Subcutaneous abdominal adipose tissue (tissue), 5 donors: ENCODE measurements around the gene LRMDA.
"Not testable (repeated sequence)": the region's sequence is repeated elsewhere in the genome, so short reads cannot be mapped to it uniquely, and the experiment has no call there.

Source experiments
- H3K27ac ChIP-seq: one replicate; pipeline ENCODE4 v1.7.0; 2013; ENCODE audit warnings: low read depth, mild to moderate bottlenecking, inconsistent platforms, low read length, moderate library complexity
- H3K27me3 ChIP-seq, 5 donors: one replicate each; pipeline ENCODE4 v1.7.0; 2013; ENCODE audit warnings: low read length in 5 of 5, inconsistent platforms in 1 of 5; ENCODE audit not compliant: control insufficient read depth in 5 of 5, insufficient read depth in 4 of 5
- H3K36me3 ChIP-seq, 5 donors: one replicate each; pipeline ENCODE4 v1.7.0; 2013; ENCODE audit warnings: low read length in 5 of 5; ENCODE audit not compliant: control insufficient read depth in 5 of 5, insufficient read depth in 5 of 5
- H3K4me1 ChIP-seq, 5 donors: one replicate each; pipeline ENCODE4 v1.7.0; 2013; ENCODE audit warnings: low read length in 5 of 5, mild to moderate bottlenecking in 3 of 5, moderate library complexity in 1 of 5; ENCODE audit not compliant: control insufficient read depth in 5 of 5, insufficient read depth in 5 of 5
- H3K4me3 ChIP-seq, 5 donors: one replicate each; pipeline ENCODE4 v1.7.0; 2013; ENCODE audit warnings: low read length in 5 of 5, low read depth in 1 of 5
- H3K9ac ChIP-seq, 5 donors: one replicate each; pipeline ENCODE4 v1.7.0; 2013; ENCODE audit warnings: low read length in 5 of 5, mild to moderate bottlenecking in 4 of 5, moderate library complexity in 3 of 5
- H3K9me3 ChIP-seq, 5 donors: one replicate each; pipeline ENCODE4 v1.7.0; 2013; ENCODE audit warnings: low read length in 5 of 5; ENCODE audit not compliant: control insufficient read depth in 5 of 5
- donor health status: healthy.
- donor health status: healthy.
- donor health status: healthy.
- donor health status: healthy.
- donor health status: healthy.

Gene LRMDA

GRCh38 chr10:76130892-76131291 is 699.5 kb downstream of the LRMDA start:
- H3K9ac ChIP-seq: no peak overlapping the region
- no peak overlapping the region for H3K27ac ChIP-seq
- no peaks in the 10 kb centered on the region for H3K9me3 ChIP-seq
- peaks cover 0 to 4% (median 0%) of the 10 kb centered on the region in 5 donors for H3K4me1 ChIP-seq
- no peaks in the 10 kb centered on the region for H3K27me3 ChIP-seq
- no peaks in the 10 kb centered on the region for H3K36me3 ChIP-seq
- H3K4me3 ChIP-seq: no peak overlapping the region

DNA sequence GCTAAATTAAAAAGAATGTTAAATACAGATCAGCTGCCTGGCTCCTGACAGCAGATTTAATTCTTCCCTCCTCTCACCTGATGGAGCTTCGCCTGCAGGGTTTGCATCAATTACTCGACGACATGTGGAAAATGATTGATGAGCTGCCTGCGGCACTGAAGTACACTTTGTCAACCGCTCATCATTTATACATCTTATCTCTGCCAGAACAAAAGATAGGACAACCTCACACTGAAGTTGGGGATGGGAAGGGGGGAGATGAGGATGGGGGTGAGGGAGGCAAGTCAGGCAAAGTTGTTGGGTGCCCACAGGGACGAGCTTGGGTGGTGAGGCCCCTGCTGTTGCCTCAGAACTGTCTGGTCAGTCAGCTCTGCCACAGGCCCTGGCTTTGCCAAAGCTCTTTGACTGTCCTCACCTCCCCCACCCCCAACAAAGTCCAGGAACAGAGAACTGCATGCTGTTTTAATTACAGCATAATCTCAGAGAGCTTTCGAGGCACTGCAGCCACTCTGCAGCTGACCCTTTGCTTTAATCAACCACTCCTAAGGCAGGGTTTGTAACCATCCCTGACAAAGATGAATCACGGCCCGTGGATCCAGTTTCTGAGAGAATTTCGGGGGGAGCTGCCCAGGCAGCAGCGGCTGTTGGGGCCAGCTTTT is 702.3 kb downstream of the LRMDA start:
- Histone ChIP-seq H3K4me3 (no peak overlapping the region), H3K9me3 (no peaks in the 10 kb centered on the region), H3K9ac (no peak overlapping the region), H3K27ac (no peak overlapping the region), H3K36me3 (no peaks in the 10 kb centered on the region), H3K27me3 (no peaks in the 10 kb centered on the region), H3K4me1 (peaks cover 0 to 4% (median 0%) of the 10 kb centered on the region in 5 donors)

DNA sequence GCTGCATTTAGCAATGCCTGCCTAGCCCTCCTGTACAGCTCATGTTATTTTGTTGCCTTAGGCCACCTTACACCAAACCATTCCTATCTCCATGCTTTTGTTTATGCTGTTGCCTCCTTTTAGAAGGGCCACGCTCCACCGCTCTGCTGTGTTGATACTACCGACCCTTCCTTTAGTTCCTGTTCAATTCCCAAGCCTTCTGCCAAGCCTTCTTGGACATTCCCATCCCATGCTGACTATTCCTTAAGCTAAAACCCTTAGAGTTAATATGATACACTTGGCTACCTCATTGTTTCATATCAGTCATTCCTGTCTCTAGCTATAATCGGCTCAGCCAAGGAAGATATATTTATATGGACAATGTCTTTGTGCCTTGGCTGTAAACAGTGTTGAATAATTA is 705.5 kb downstream of the LRMDA start:
- Histone ChIP-seq H3K27me3 (no peaks in the 10 kb centered on the region), H3K4me1 (peaks cover 0 to 4% (median 0%) of the 10 kb centered on the region in 5 donors), H3K9ac (no peak overlapping the region), H3K27ac (no peak overlapping the region), H3K9me3 (no peaks in the 10 kb centered on the region), H3K36me3 (no peaks in the 10 kb centered on the region), H3K4me3 (no peak overlapping the region)

DNA sequence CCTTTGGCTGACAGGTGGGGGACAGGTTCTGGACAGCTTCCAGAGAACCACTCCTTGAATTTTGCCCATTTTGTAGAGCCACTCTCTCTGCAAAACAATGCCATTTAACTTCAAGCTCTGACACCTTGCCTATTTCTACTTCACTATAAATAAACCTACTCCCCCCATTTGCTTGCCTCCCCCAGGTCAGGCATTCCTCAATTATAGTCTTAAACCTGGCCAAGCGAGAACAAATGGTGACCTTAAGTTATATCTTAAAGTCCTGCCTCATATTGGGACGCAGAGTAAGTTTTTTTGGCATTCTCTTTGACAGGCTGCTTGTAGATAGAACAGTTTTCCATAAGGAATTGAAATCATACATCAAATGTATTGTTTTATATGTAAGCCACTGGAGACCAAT is 706.9 kb downstream of the LRMDA start:
- Histone ChIP-seq H3K9me3 (no peaks in the 10 kb centered on the region), H3K36me3 (no peaks in the 10 kb centered on the region), H3K27me3 (no peaks in the 10 kb centered on the region), H3K9ac (no peak overlapping the region), H3K4me1 (peaks cover 0 to 4% (median 0%) of the 10 kb centered on the region in 5 donors), H3K4me3 (no peak overlapping the region), H3K27ac (no peak overlapping the region)

- Histone ChIP-seq H3K9me3 (no peaks in the 10 kb centered on the region), H3K27ac (no peak overlapping the region), H3K4me1 (peaks cover 0 to 4% (median 0%) of the 10 kb centered on the region in 5 donors), H3K36me3 (no peaks in the 10 kb centered on the region), H3K27me3 (no peaks in the 10 kb centered on the region), H3K9ac (no peak overlapping the region), H3K4me3 (no peak overlapping the region)
Measured at GRCh38 chr10:76138906-76139305, 707.5 kb downstream of the LRMDA start.

DNA sequence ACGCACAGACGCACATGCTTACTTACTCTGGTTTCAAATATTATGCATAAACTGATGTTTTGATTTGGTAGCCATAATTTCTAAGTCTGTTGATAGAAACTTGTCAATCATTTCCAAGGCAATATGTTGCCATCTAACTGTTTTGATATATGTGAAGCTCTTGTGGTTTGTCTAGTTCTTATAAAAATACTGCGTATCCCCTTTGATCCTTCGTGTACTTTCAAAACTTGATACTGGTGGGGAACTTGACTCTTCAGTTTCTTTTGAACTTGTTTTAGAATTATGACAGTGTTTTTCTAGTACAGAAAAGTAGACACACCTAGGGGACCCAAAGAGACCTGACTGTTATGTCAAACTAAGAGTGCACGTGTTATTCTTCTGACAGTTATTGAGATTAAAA is 708.0 kb downstream of the LRMDA start:
- Histone ChIP-seq H3K9me3 (no peaks in the 10 kb centered on the region), H3K36me3 (no peaks in the 10 kb centered on the region), H3K9ac (no peak overlapping the region), H3K4me1 (peaks cover 0 to 4% (median 0%) of the 10 kb centered on the region in 5 donors), H3K4me3 (no peak overlapping the region), H3K27me3 (no peaks in the 10 kb centered on the region), H3K27ac (no peak overlapping the region)

DNA sequence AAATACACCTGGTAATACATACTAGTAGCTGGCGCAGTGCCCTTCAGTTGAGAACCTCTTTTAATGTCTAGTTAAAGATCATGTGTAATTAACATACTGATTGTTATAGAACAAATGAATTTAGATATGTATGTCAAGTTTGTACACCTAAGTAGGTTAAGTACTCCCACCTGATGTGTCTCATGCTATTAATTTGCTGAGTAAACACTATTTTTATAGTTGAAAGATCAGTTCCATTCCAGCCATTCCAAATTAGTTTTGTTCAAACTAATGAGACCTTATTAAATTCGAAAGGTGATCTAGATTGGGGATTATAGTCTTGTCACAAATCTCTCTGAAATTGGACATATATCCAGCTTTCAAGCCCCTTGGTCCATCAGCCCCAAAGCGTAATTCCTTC is 710.0 kb downstream of the LRMDA start:
- no peak overlapping the region for H3K9ac ChIP-seq
- H3K27ac ChIP-seq: no peak overlapping the region
- no peak overlapping the region for H3K4me3 ChIP-seq

DNA sequence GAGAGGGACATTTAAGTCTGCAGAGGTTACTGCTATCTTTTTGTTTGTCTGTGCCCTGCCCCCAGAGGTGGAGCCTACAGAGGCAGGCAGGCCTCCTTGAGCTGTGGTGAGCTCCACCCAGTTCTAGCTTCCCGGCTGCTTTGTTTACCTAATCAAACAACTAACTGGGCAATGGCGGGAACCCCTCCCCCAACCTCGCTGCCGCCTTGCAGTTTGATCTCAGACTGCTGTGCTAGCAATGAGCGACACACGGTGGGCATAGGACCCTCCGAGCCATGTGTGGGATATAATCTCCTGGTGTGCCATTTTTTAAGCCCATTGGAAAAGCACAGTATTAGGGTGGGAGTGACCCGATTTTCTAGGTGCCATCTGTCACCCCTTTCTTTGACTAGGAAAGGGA is 716.8 kb downstream of the LRMDA start:
- not testable (repeated sequence) for H3K4me3 ChIP-seq, H3K9ac ChIP-seq, H3K36me3 ChIP-seq, H3K9me3 ChIP-seq, H3K27ac ChIP-seq, H3K27me3 ChIP-seq, H3K4me1 ChIP-seq

More for the DNA sequence above, 710.0 kb downstream of the LRMDA start:
- Histone ChIP-seq H3K4me1 (no peaks in the 10 kb centered on the region), H3K27me3 (no peaks in the 10 kb centered on the region), H3K36me3 (no peaks in the 10 kb centered on the region), H3K9me3 (no peaks in the 10 kb centered on the region)

GRCh38 chr10:76149182-76149581 is 717.8 kb downstream of the LRMDA start:
- Histone ChIP-seq H3K4me3 (no peak overlapping the region), H3K36me3 (no peaks in the 10 kb centered on the region), H3K9ac (no peak overlapping the region), H3K4me1 (no peaks in the 10 kb centered on the region), H3K27ac (no peak overlapping the region), H3K9me3 (peaks cover 0 to 8% (median 0%) of the 10 kb centered on the region in 5 donors), H3K27me3 (no peaks in the 10 kb centered on the region)

- Histone ChIP-seq H3K27ac (no peak overlapping the region), H3K4me3 (no peak overlapping the region), H3K36me3 (no peaks in the 10 kb centered on the region)
Measured at GRCh38 chr10:76149602-76150138, 718.2 kb downstream of the LRMDA start.

More at GRCh38 chr10:76149602-76150138, 718.2 kb downstream of the LRMDA start:
- no peaks in the 10 kb centered on the region for H3K4me1 ChIP-seq
- H3K9ac ChIP-seq: no peak overlapping the region
- H3K9me3 ChIP-seq: peaks cover 0 to 8% (median 0%) of the 10 kb centered on the region in 5 donors
- H3K27me3 ChIP-seq: no peaks in the 10 kb centered on the region
